Measurements from ENCODE around the gene DENND5A. TPM values are rescaled to one million over a fixed set of nuclear protein-coding genes. Genes with fewer than 3 reads are reported as not detected.

DENND5A gene
- total RNA-seq, 1 donor from 2014 or later: 59.5 TPM

DNA sequence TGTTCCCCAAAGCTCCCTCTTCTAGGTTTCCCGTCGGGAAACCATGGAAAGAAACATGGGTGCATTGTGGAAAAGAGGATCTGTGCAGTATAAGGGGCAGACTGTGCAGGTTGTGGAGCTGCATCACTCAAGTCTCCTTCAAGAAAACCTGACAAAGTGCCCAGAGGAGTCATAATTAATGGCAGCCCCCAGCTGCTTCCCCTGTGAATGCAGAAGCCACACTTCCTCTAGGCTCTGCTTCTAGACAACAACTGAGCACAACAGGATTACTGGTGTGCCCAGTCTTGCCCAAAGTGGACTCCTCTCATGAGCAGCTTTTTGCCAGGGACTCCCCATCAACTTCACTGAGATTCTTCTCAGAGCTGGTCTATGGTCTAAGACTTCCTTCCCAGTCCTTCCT lies 131.2 kb downstream of the DENND5A start:
- Mint-ChIP-seq H3K27ac (ENCODE audit: unreplicated experiment) (no peak overlapping the region), H3K27me3 (ENCODE audit: unreplicated experiment) (peaks cover 1% of the 10 kb centered on the region), H3K9me3 (ENCODE audit: unreplicated experiment) (no peaks in the 10 kb centered on the region), H3K36me3 (ENCODE audit: low read depth, unreplicated experiment) (peaks cover 9% of the 10 kb centered on the region), H3K4me1 (ENCODE audit: unreplicated experiment) (peaks cover 14% of the 10 kb centered on the region), H3K4me3 (ENCODE audit: unreplicated experiment) (no peak overlapping the region)
- TF ChIP-seq, protein P1, sequence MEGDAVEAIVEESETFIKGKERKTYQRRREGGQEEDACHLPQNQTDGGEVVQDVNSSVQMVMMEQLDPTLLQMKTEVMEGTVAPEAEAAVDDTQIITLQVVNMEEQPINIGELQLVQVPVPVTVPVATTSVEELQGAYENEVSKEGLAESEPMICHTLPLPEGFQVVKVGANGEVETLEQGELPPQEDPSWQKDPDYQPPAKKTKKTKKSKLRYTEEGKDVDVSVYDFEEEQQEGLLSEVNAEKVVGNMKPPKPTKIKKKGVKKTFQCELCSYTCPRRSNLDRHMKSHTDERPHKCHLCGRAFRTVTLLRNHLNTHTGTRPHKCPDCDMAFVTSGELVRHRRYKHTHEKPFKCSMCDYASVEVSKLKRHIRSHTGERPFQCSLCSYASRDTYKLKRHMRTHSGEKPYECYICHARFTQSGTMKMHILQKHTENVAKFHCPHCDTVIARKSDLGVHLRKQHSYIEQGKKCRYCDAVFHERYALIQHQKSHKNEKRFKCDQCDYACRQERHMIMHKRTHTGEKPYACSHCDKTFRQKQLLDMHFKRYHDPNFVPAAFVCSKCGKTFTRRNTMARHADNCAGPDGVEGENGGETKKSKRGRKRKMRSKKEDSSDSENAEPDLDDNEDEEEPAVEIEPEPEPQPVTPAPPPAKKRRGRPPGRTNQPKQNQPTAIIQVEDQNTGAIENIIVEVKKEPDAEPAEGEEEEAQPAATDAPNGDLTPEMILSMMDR (IDR thresholded peaks at IDR 0.05; ENCODE audit: unreplicated experiment): no peak
- DNase-seq (ENCODE audit: low spot score): no peak

DNA sequence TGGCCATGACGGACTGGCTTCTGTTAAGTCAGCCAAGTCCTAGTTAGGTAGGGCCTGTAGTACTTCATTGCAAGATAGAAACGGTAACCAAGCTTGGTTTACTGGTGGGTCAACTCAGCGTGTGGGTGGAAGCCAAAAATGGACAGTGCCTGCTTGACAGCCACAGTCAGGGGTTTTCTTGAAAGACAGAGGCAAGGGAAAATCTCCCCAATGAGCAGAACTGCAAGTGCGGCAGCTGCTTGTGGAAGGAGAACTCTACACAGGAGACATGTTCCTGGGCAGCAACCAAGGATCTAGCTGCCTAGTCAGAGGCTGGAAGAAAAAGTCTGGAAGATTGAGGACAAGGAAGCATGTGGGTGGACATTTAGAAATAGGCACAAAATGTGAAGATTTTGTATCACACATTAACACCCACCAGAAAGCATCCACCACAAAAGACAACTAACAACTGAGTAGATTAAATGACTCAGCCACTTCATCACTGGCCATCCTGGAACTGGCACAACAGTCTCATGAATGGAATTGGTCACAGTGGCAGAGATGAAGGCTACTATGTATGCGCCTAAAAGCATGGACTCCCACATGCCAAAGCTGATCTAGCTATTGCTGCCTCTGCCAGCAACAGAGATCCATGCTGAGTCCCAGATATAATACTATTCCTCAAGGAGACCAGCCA lies 132.8 kb downstream of the DENND5A start:
- Mint-ChIP-seq H3K27me3 (ENCODE audit: unreplicated experiment) (no peaks in the 10 kb centered on the region), H3K9me3 (ENCODE audit: unreplicated experiment) (no peaks in the 10 kb centered on the region), H3K4me1 (ENCODE audit: unreplicated experiment) (peaks cover 10% of the 10 kb centered on the region), H3K36me3 (ENCODE audit: low read depth, unreplicated experiment) (peaks cover 9% of the 10 kb centered on the region), H3K4me3 (ENCODE audit: unreplicated experiment) (no peak overlapping the region), H3K27ac (ENCODE audit: unreplicated experiment) (no peak overlapping the region)
- TF ChIP-seq, protein P1 (IDR thresholded peaks at IDR 0.05; ENCODE audit: unreplicated experiment): no peak
- no peak for DNase-seq (ENCODE audit: low spot score)

- Mint-ChIP-seq H3K9me3 (ENCODE audit: unreplicated experiment) (no peaks in the 10 kb centered on the region), H3K4me3 (ENCODE audit: unreplicated experiment) (no peak overlapping the region), H3K27me3 (ENCODE audit: unreplicated experiment) (no peaks in the 10 kb centered on the region), H3K36me3 (ENCODE audit: low read depth, unreplicated experiment) (peaks cover 5% of the 10 kb centered on the region), H3K4me1 (ENCODE audit: unreplicated experiment) (peaks cover 9% of the 10 kb centered on the region), H3K27ac (ENCODE audit: unreplicated experiment) (no peak overlapping the region)
- TF ChIP-seq, protein P1 (IDR thresholded peaks at IDR 0.05; ENCODE audit: unreplicated experiment): no peak
- DNase-seq (ENCODE audit: low spot score): no peak
Observed at GRCh38 chr11:9130297-9130696, 134.9 kb downstream of the DENND5A start.

DNA sequence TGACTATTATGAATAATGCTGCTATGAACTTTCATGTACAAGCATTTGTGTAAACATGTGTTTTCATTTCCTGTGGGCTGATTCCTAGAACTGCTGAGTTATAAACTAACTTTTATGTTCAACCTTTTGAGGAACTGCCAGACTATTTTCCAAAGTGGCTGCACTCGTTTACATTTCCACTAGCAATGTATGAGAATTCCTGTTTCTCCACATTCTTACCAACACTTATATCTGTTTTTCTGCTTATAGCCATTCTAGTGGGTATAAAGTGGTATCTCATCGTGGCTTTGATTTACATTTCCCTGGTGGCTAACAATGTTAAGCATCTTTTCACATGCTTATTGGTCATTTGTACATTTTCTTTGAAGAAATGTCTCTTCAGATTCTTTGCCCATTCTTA lies 138.5 kb downstream of the DENND5A start:
- no peaks in the 10 kb centered on the region for H3K9me3 Mint-ChIP-seq (ENCODE audit: unreplicated experiment)
- peaks cover 3% of the 10 kb centered on the region for H3K27me3 Mint-ChIP-seq (ENCODE audit: unreplicated experiment)
- no peaks in the 10 kb centered on the region for H3K36me3 Mint-ChIP-seq (ENCODE audit: low read depth, unreplicated experiment)
- no peak overlapping the region for H3K27ac Mint-ChIP-seq (ENCODE audit: unreplicated experiment)
- no peak overlapping the region for H3K4me3 Mint-ChIP-seq (ENCODE audit: unreplicated experiment)
- no peak for DNase-seq (ENCODE audit: low spot score)
- peaks cover 14% of the 10 kb centered on the region for H3K4me1 Mint-ChIP-seq (ENCODE audit: unreplicated experiment)
- TF ChIP-seq, protein P1 (IDR thresholded peaks at IDR 0.05; ENCODE audit: unreplicated experiment): no peak

DNA sequence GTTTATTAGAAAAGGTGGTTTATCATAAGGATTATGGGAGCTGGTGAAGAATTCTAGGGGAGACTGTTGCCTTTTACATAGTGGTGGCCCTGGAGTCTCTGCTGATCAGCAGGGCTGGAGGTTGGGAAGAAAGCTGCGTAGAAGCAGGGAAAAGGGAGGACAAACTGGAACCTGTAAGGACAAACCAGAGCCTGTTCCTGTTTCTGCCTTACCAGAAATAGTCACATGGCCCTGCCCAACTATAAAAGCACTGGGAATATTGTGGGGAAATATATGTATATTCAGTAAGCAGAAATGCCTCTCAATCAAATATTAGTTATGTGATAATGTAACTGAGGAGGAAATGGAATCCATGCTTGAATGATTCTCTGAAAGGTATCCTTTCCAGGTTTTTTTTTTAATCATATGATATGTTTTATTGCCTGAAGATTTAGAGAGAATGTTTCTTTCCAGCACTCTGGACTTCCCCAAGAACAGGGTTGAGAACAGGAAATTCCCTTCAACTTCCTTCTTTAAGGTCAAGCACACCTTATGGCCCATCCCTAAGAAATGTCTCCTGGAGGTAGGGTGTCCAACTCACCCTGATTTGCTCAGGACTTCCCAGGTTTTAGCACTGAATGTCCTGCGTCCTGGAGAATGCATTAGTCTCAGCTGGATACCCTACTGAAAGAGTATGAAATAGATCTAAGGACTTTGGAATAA lies 139.8 kb downstream of the DENND5A start:
- no peak overlapping the region for H3K4me3 Mint-ChIP-seq (ENCODE audit: unreplicated experiment)
- no peaks in the 10 kb centered on the region for H3K36me3 Mint-ChIP-seq (ENCODE audit: low read depth, unreplicated experiment)
- DNase-seq (ENCODE audit: low spot score): no peak
- no peaks in the 10 kb centered on the region for H3K9me3 Mint-ChIP-seq (ENCODE audit: unreplicated experiment)
- TF ChIP-seq, protein P1 (IDR thresholded peaks at IDR 0.05; ENCODE audit: unreplicated experiment): no peak
- H3K27ac Mint-ChIP-seq (ENCODE audit: unreplicated experiment): no peak overlapping the region
- H3K27me3 Mint-ChIP-seq (ENCODE audit: unreplicated experiment): peaks cover 3% of the 10 kb centered on the region
- H3K4me1 Mint-ChIP-seq (ENCODE audit: unreplicated experiment): peaks cover 17% of the 10 kb centered on the region

All from endothelial cell (in vitro differentiated cells).